Ascending aorta (tissue), 2 donors: ENCODE measurements around the gene PRXL2B. TPM values are rescaled to one million over a fixed set of nuclear protein-coding genes. Genes with fewer than 3 reads are reported as not detected.
A peak's percentile ranks its signal among the peaks of the same experiment; 100 is the strongest.

Source experiments
- DNase-seq, 2 donors: peaks; one replicate each; pipeline ENCODE4 v3.0.0-alpha.2; 2019; ENCODE audit warnings: low spot score in 2 of 2
- H3K27ac ChIP-seq, 2 donors: fragments of 200-600 bp; sonication (generic); one replicate each; pipeline ENCODE4 v1.5.1; 2016 to 2017; ENCODE audit warnings: mild to moderate bottlenecking in 1 of 2
- H3K27me3 ChIP-seq: fragments of 200-600 bp; sonication (generic); one replicate; pipeline ENCODE4 v1.5.1; 2017
- H3K36me3 ChIP-seq, 2 donors: fragments of 200-600 bp; sonication (generic); one replicate each; pipeline ENCODE4 v1.5.1; 2016
- H3K4me1 ChIP-seq, 2 donors: fragments of 200-600 bp; sonication (generic); one replicate each; pipeline ENCODE4 v1.5.1; 2016 to 2017; ENCODE audit warnings: mild to moderate bottlenecking in 1 of 2
- H3K4me3 ChIP-seq, 2 donors: fragments of 200-600 bp; sonication (generic); one replicate each; pipeline ENCODE4 v1.5.1; 2016 to 2017; ENCODE audit warnings: mild to moderate bottlenecking in 1 of 2
- H3K9me3 ChIP-seq, 2 donors: fragments of 200-600 bp; sonication (generic); one replicate each; pipeline ENCODE4 v1.5.1; 2016
- CTCF ChIP-seq, 3 experiments: fragments of 200-600 bp in 2 of 3; fragments of 450-650 bp in 1 of 3; sonication (generic) in 2 of 3; IDR thresholded peaks; one replicate each; pipeline ENCODE4 v1.5.1; 2016 to 2019; ENCODE audit warnings: antibody characterized with exemption in 3 of 3, mild to moderate bottlenecking in 1 of 3, moderate library complexity in 1 of 3
- intact Hi-C: fragments of 100-400 bp; cut with DNase I; formaldehyde crosslinking; loops from one replicate; pipeline ENCODE4 v1.15.1; 2023
- total RNA-seq: library from RNA; depleted of rRNA; stranded (reverse); fragments of >200 nt; gene quantifications from one replicate; pipeline ENCODE4 v1.1.0, GENCODE V29; 2016

The PRXL2B gene
- total RNA-seq, 1 donor from 2014 or later, result 20.1 TPM

- intact Hi-C loops, result no loop called here
- no peak for TF ChIP-seq CTCF (IDR thresholded peaks at IDR 0.05)
- peak overlapping the region; percentile 69 to 83 for H3K27ac ChIP-seq
- H3K9me3 ChIP-seq, result no peaks in the 10 kb centered on the region
- peak overlapping the region; percentile 71 to 72 for H3K4me3 ChIP-seq
- peaks cover 0 to 10% of the 10 kb centered on the region in 2 donors for H3K36me3 ChIP-seq
- H3K27me3 ChIP-seq, result no peaks in the 10 kb centered on the region
- DNase-seq, result no peak
- peaks cover 0 to 16% of the 10 kb centered on the region in 2 donors for H3K4me1 ChIP-seq
These were observed 28.8 kb upstream of the PRXL2B start for GRCh38 chr1:2557482-2558400.

GRCh38 chr1:2558420-2558819 is 28.2 kb upstream of the PRXL2B start:
- intact Hi-C loops, result no loop called here
- H3K9me3 ChIP-seq, result no peaks in the 10 kb centered on the region
- H3K27me3 ChIP-seq, result no peaks in the 10 kb centered on the region
- peaks cover 0 to 10% of the 10 kb centered on the region in 2 donors for H3K36me3 ChIP-seq
- H3K27ac ChIP-seq, result no peak overlapping the region
- peaks cover 0 to 16% of the 10 kb centered on the region in 2 donors for H3K4me1 ChIP-seq
- TF ChIP-seq CTCF (IDR thresholded peaks at IDR 0.05), result no peak
- no peak for DNase-seq
- no peak overlapping the region for H3K4me3 ChIP-seq

- intact Hi-C loops, result no loop called here
- no peak for DNase-seq
- no peak overlapping the region for H3K4me3 ChIP-seq
- peaks cover 0 to 10% of the 10 kb centered on the region in 2 donors for H3K36me3 ChIP-seq
- TF ChIP-seq CTCF (IDR thresholded peaks at IDR 0.05), result no peak
- no peak overlapping the region for H3K27ac ChIP-seq
- H3K4me1 ChIP-seq, result peaks cover 0 to 16% of the 10 kb centered on the region in 2 donors
- no peaks in the 10 kb centered on the region for H3K9me3 ChIP-seq
- no peaks in the 10 kb centered on the region for H3K27me3 ChIP-seq
These were observed 27.7 kb upstream of the PRXL2B start for GRCh38 chr1:2558861-2559260.

GRCh38 chr1:2559509-2560298 is 26.9 kb upstream of the PRXL2B start:
- Histone ChIP-seq H3K36me3 (peaks cover 0 to 10% of the 10 kb centered on the region in 2 donors), H3K4me1 (peaks cover 0 to 16% of the 10 kb centered on the region in 2 donors), H3K27me3 (no peaks in the 10 kb centered on the region), H3K9me3 (no peaks in the 10 kb centered on the region), H3K4me3 (no peak overlapping the region), H3K27ac (no peak overlapping the region)
- no peak for TF ChIP-seq CTCF (IDR thresholded peaks at IDR 0.05)
- DNase-seq, result no peak
- intact Hi-C loops, result no loop called here

GRCh38 chr1:2560299-2561073 is 26.1 kb upstream of the PRXL2B start:
- H3K4me1 ChIP-seq, result peaks cover 0 to 12% of the 10 kb centered on the region in 2 donors
- no peak overlapping the region for H3K27ac ChIP-seq
- no peaks in the 10 kb centered on the region for H3K9me3 ChIP-seq
- intact Hi-C loops, result no loop called here
- no peak for DNase-seq
- no peak for TF ChIP-seq CTCF (IDR thresholded peaks at IDR 0.05)
- no peaks in the 10 kb centered on the region for H3K27me3 ChIP-seq
- no peak overlapping the region for H3K4me3 ChIP-seq
- H3K36me3 ChIP-seq, result peaks cover 0 to 10% of the 10 kb centered on the region in 2 donors
